ENCODE measurements around the gene PERCC1. TPM values are rescaled to one million over a fixed set of nuclear protein-coding genes. Genes with fewer than 3 reads are reported as not detected.

PERCC1 gene
- total RNA-seq, 1 donor from 2014 or later: not detected

DNA sequence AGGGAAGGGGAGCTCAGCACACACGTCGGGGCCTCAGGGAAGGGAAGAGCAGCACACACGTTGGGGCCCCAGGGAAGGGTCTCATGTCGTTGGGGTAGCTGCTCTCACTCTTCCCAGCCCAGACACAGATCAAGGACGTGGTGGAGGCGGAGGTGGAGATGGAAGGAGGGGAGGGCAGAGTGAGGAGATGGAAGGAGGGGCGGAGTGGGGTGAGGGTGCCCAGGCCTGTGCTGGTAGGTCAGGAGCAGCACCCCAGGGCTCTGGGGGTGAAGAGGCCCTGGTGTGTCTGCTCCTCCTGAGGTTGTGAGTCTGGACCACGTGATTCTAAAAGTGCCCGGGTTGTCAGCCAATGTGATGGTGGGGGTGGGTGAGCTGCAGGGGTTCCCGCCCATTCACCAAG, 29.1 kb downstream of the PERCC1 start:
- Mint-ChIP-seq H3K27me3 (ENCODE audit: low read depth) (no peaks in the 10 kb centered on the region), H3K9me3 (ENCODE audit: low read depth) (no peaks in the 10 kb centered on the region), H3K36me3 (ENCODE audit: low read depth) (peaks cover 2% of the 10 kb centered on the region), H3K27ac (ENCODE audit: unreplicated experiment) (no peak overlapping the region), H3K4me3 (ENCODE audit: unreplicated experiment) (no peak overlapping the region), H3K4me1 (ENCODE audit: low read depth) (no peaks in the 10 kb centered on the region)
- peak; percentile 74 for DNase-seq (ENCODE audit: low spot score)
- TF ChIP-seq, protein P1, sequence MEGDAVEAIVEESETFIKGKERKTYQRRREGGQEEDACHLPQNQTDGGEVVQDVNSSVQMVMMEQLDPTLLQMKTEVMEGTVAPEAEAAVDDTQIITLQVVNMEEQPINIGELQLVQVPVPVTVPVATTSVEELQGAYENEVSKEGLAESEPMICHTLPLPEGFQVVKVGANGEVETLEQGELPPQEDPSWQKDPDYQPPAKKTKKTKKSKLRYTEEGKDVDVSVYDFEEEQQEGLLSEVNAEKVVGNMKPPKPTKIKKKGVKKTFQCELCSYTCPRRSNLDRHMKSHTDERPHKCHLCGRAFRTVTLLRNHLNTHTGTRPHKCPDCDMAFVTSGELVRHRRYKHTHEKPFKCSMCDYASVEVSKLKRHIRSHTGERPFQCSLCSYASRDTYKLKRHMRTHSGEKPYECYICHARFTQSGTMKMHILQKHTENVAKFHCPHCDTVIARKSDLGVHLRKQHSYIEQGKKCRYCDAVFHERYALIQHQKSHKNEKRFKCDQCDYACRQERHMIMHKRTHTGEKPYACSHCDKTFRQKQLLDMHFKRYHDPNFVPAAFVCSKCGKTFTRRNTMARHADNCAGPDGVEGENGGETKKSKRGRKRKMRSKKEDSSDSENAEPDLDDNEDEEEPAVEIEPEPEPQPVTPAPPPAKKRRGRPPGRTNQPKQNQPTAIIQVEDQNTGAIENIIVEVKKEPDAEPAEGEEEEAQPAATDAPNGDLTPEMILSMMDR (IDR thresholded peaks at IDR 0.05): no peak

DNA sequence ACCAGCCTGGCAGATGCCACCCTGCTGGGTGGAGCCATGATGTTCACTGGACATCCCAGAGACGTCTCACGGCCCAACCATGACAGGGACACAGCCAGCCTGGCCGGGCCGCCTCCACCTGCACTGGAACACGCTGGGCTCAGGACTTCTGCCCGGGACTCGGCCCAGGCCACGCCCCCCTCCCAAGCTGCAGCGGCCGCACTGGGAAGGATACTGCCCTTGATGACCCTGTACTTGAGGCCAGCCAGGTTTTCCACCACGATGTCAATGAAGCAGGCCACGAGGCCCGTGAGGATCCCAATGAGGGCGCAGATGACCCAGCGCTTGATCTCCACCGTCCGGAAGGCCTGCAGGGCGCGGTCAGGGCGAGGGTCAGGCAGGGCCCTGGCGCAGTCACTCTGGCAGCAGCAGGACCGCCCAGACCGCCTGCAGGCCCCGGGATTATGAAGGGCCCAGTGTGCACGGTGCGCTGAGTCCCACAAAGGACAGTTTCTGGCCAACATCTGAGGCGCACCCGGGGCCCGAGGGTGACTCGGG, 29.8 kb downstream of the PERCC1 start:
- Mint-ChIP-seq H3K4me3 (ENCODE audit: unreplicated experiment) (no peak overlapping the region), H3K27ac (ENCODE audit: unreplicated experiment) (no peak overlapping the region), H3K36me3 (ENCODE audit: low read depth) (peaks cover 2% of the 10 kb centered on the region), H3K4me1 (ENCODE audit: low read depth) (no peaks in the 10 kb centered on the region), H3K9me3 (ENCODE audit: low read depth) (no peaks in the 10 kb centered on the region), H3K27me3 (ENCODE audit: low read depth) (no peaks in the 10 kb centered on the region)
- TF ChIP-seq, protein P1 (IDR thresholded peaks at IDR 0.05): no peak
- peak; percentile 81 for DNase-seq (ENCODE audit: low spot score)

DNA sequence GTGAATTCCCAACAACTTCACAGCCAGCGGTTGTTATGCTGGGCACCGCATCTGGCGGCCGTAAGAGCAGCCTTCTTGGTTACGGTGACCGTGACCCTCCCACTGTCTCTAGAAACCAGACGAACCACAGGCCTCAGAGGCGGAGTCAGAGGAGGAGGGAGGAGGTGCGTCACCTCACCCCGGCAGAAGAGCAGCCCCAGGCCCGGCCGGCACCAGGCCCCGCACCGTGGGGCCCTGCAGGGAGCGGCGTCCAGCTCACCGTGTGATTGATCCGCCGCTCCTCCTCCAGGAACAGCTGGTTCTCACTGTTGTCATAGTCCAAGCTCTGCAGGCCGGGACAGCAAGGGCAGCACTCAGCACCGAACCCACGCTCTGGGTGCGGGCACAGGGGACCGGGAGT, 30.3 kb downstream of the PERCC1 start:
- H3K9me3 Mint-ChIP-seq (ENCODE audit: low read depth): no peaks in the 10 kb centered on the region
- no peaks in the 10 kb centered on the region for H3K27me3 Mint-ChIP-seq (ENCODE audit: low read depth)
- H3K36me3 Mint-ChIP-seq (ENCODE audit: low read depth): peaks cover 2% of the 10 kb centered on the region
- H3K4me3 Mint-ChIP-seq (ENCODE audit: unreplicated experiment): no peak overlapping the region
- no peak overlapping the region for H3K27ac Mint-ChIP-seq (ENCODE audit: unreplicated experiment)
- DNase-seq (ENCODE audit: low spot score): no peak
- TF ChIP-seq, protein P1 (IDR thresholded peaks at IDR 0.05): no peak
- no peaks in the 10 kb centered on the region for H3K4me1 Mint-ChIP-seq (ENCODE audit: low read depth)

DNA sequence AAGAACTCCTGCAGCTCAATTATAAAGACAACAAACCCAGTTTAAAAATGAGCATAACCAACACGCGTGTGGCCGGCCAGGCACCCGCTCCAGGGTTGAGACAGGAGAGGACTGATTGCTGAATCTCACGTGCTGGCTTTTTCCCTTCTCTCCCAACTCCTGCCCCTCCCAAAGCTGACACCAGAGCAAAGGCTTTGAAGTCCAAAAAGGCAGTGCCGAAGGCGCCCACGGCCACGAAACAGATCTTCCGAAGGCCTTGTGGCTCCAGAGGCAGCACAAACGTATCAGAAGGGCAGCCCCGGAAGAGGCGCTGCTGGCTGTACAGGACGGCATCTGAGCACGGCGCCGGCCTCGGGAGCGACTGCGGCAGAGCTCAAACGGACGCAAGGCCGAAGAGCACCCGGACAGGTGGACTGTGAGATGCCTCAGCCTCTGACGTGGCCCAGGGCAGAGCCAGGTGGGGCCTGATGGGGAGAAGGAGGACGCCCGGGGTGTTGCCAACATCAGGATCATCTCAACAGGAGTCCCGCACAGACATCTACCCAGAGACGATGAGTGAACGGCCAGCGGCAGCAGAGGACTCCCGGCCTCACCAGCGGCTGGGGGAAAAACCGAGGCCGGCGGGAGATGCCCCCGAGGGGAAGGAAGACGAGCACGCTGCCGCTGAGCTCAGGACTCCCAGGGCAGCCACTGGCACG, 33.5 kb downstream of the PERCC1 start:
- Mint-ChIP-seq H3K9me3 (ENCODE audit: low read depth) (no peaks in the 10 kb centered on the region), H3K27me3 (ENCODE audit: low read depth) (no peaks in the 10 kb centered on the region), H3K36me3 (ENCODE audit: low read depth) (peaks cover 2% of the 10 kb centered on the region), H3K27ac (ENCODE audit: unreplicated experiment) (no peak overlapping the region), H3K4me1 (ENCODE audit: low read depth) (no peaks in the 10 kb centered on the region), H3K4me3 (ENCODE audit: unreplicated experiment) (no peak overlapping the region)
- TF ChIP-seq, protein P1 (IDR thresholded peaks at IDR 0.05): no peak
- peak; percentile 78 for DNase-seq (ENCODE audit: low spot score)

DNA sequence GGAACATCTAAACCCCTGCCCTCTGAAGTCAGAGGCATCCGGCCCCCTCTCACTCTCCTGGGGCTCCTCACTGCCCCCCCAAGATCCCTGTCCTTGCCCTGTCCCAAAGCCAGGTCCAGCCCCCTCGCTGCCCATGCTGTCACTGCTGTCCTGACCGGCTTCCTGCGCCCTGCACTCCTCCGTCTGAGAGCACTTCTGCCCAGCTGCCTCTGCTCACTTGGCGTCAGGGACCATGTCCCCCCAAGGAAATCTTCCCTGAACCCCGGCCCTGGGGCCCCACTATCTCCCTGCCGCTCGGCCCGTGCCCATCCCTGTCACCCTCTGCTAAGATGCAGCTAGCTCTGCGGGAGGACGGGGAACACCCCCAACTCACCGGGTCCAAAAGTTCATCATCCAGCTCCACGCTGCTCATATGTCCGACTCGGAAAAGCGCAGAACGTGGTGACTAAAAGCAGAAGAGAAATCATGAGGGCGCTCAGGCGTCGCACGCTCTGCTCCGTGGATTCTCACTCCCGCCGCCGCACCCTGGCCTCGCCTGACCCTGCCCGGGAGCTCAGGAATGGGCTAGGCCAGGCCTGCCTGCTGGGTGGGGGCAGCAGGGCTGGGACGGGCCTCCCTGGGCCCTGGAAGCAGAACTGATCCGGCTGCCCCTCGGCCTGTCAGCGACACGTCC, 34.2 kb downstream of the PERCC1 start:
- H3K27ac Mint-ChIP-seq (ENCODE audit: unreplicated experiment): no peak overlapping the region
- TF ChIP-seq, protein P1 (IDR thresholded peaks at IDR 0.05): no peak
- DNase-seq (ENCODE audit: low spot score): peak; percentile 88
- no peak overlapping the region for H3K4me3 Mint-ChIP-seq (ENCODE audit: unreplicated experiment)
- H3K36me3 Mint-ChIP-seq (ENCODE audit: low read depth): peaks cover 2% of the 10 kb centered on the region
- no peaks in the 10 kb centered on the region for H3K9me3 Mint-ChIP-seq (ENCODE audit: low read depth)
- peaks cover 2% of the 10 kb centered on the region for H3K4me1 Mint-ChIP-seq (ENCODE audit: low read depth)
- H3K27me3 Mint-ChIP-seq (ENCODE audit: low read depth): no peaks in the 10 kb centered on the region
